C4-2B (cell line): ENCODE data around the gene TRPV6.

Experiments
- ZFX ChIP-seq: fragments of 450-650 bp; IDR thresholded peaks from 2 replicates; pipeline ENCODE4 v1.6.1; 2017
- TF ChIP-seq, protein P1 (sequence below): fragments of 450-650 bp; conservative IDR thresholded peaks from 2 replicates; pipeline ENCODE4 v1.5.1; 2017; ENCODE audit warnings: mild to moderate bottlenecking

DNA sequence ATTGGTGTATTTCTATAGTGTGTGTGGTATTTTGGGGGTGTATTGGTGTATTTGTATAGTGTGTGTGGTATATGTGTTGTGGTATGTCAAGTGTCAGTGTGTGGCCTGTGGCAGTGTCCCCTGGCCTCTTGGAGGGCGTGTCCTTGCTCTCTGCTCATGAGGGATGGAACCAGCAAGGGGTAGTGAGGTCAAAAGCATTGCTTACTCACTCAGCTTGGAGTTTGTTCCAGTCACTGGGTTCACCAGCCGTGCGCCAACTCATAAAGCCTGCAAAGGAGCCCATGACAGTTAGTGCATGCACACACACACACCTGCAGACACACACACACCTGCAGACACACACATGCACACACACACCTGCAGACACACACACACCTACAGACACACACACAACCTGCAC, 4.3 kb upstream of the TRPV6 start:
- TF ChIP-seq, protein P1, sequence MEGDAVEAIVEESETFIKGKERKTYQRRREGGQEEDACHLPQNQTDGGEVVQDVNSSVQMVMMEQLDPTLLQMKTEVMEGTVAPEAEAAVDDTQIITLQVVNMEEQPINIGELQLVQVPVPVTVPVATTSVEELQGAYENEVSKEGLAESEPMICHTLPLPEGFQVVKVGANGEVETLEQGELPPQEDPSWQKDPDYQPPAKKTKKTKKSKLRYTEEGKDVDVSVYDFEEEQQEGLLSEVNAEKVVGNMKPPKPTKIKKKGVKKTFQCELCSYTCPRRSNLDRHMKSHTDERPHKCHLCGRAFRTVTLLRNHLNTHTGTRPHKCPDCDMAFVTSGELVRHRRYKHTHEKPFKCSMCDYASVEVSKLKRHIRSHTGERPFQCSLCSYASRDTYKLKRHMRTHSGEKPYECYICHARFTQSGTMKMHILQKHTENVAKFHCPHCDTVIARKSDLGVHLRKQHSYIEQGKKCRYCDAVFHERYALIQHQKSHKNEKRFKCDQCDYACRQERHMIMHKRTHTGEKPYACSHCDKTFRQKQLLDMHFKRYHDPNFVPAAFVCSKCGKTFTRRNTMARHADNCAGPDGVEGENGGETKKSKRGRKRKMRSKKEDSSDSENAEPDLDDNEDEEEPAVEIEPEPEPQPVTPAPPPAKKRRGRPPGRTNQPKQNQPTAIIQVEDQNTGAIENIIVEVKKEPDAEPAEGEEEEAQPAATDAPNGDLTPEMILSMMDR: no peak
- no peak for TF ChIP-seq ZFX
